Astrocyte (in vitro differentiated cells and primary cell): ENCODE measurements around the gene TM9SF1. TPM values are rescaled to one million over a fixed set of nuclear protein-coding genes. Genes with fewer than 3 reads are reported as not detected.
A peak's percentile ranks its signal among the peaks of the same experiment; 100 is the strongest.

Experiments used
- DNase-seq: peaks from one replicate; pipeline ENCODE4 v3.0.0-alpha.2; 2010; ENCODE audit warnings: low read depth
- FAIRE-seq: peaks from 2 replicates; lab custom pipeline; 2011; peaks lifted over from hg19 to GRCh38; lab: Jason Lieb, UNC
- H2AFZ ChIP-seq: 2 replicates; pipeline ENCODE4 v1.6.0; 2012; ENCODE audit warnings: low read depth, low read length, inconsistent platforms
- H3K27ac ChIP-seq: 2 replicates; pipeline ENCODE4 v1.5.1; 2011; ENCODE audit warnings: low read depth, low read length, inconsistent platforms
- H3K27me3 ChIP-seq: 2 replicates; pipeline ENCODE4 v1.6.0; 2011; ENCODE audit warnings: low read length, inconsistent platforms; ENCODE audit not compliant: insufficient read depth
- H3K36me3 ChIP-seq: 2 replicates; pipeline ENCODE4 v1.5.1; 2011; ENCODE audit warnings: low read length, inconsistent platforms; ENCODE audit not compliant: insufficient read depth
- H3K4me1 ChIP-seq: 2 replicates; pipeline ENCODE4 v1.5.1; 2011; ENCODE audit warnings: low read length, inconsistent platforms; ENCODE audit not compliant: insufficient read depth
- H3K4me2 ChIP-seq: 2 replicates; pipeline ENCODE4 v1.6.0; 2012; ENCODE audit warnings: low read length, inconsistent platforms
- H3K4me3 ChIP-seq: 2 replicates; pipeline ENCODE4 v1.5.1; 2011; ENCODE audit warnings: low read depth, mild to moderate bottlenecking, low read length, inconsistent platforms; ENCODE audit not compliant: insufficient read depth
- H3K79me2 ChIP-seq: 2 replicates; pipeline ENCODE4 v1.6.0; 2012; ENCODE audit warnings: mild to moderate bottlenecking, low read length, inconsistent platforms; ENCODE audit not compliant: insufficient read depth
- H3K9ac ChIP-seq: 2 replicates; pipeline ENCODE4 v1.6.0; 2012; ENCODE audit warnings: mild to moderate bottlenecking, low read length, inconsistent platforms
- H3K9me3 ChIP-seq: 2 replicates; pipeline ENCODE4 v1.5.1; 2012; ENCODE audit warnings: low read depth, mild to moderate bottlenecking, low read length, inconsistent platforms; ENCODE audit not compliant: insufficient read depth
- H4K20me1 ChIP-seq: 2 replicates; pipeline ENCODE4 v1.6.0; 2012; ENCODE audit warnings: low read length, inconsistent platforms; ENCODE audit not compliant: insufficient read depth
- H3K27ac Mint-ChIP-seq: one replicate; pipeline ENCODE4 v1.8.0; 2021; ENCODE audit warnings: mild to moderate bottlenecking, mixed read lengths; ENCODE audit not compliant: unreplicated experiment
- H3K27me3 Mint-ChIP-seq: one replicate; pipeline ENCODE4 v1.8.0; 2021; ENCODE audit warnings: low read depth, mixed read lengths; ENCODE audit not compliant: unreplicated experiment
- H3K36me3 Mint-ChIP-seq: one replicate; pipeline ENCODE4 v1.8.0; 2021; ENCODE audit warnings: low read depth, mixed read lengths; ENCODE audit not compliant: unreplicated experiment
- H3K4me1 Mint-ChIP-seq: one replicate; pipeline ENCODE4 v1.8.0; 2021; ENCODE audit warnings: low read depth, mixed read lengths; ENCODE audit not compliant: unreplicated experiment
- H3K4me3 Mint-ChIP-seq: one replicate; pipeline ENCODE4 v1.8.0; 2021; ENCODE audit warnings: mild to moderate bottlenecking, moderate library complexity, mixed read lengths; ENCODE audit not compliant: unreplicated experiment
- H3K9me3 Mint-ChIP-seq: one replicate; pipeline ENCODE4 v1.8.0; 2021; ENCODE audit warnings: mild to moderate bottlenecking, mixed read lengths; ENCODE audit not compliant: unreplicated experiment
- CTCF ChIP-seq: IDR thresholded peaks from 2 replicates; pipeline ENCODE4 v1.5.1; 2011; ENCODE audit warnings: low read depth, mild to moderate bottlenecking, inconsistent platforms, low read length, moderate library complexity; ENCODE audit not compliant: insufficient read depth
- EZH2 ChIP-seq: IDR thresholded peaks from 2 replicates; pipeline ENCODE4 v1.6.1; 2012; ENCODE audit warnings: mild to moderate bottlenecking, low read length, inconsistent platforms; ENCODE audit not compliant: insufficient read depth
- total RNA-seq: library from RNA; stranded (reverse); gene quantifications from 2 replicates; pipeline ENCODE4 v1.2.1, GENCODE V29; 2021

TM9SF1 gene
- total RNA-seq, 1 donor from 2014 or later = 59.3 TPM

GRCh38 chr14:24196071-24197055 lies 1.1 kb upstream of the TM9SF1 start:
- no peak for FAIRE-seq
- Histone ChIP-seq H3K36me3 (peaks cover 15% of the 10 kb centered on the region), H3K27ac (peak overlapping the region; percentile 97), H3K4me1 (peaks cover 5% of the 10 kb centered on the region), H2AFZ (peak overlapping the region; percentile 93), H3K9ac (peak overlapping the region; percentile 99), H3K4me3 (peak overlapping the region; percentile 69), H3K27me3 (no peaks in the 10 kb centered on the region), H3K79me2 (peaks cover 58% of the 10 kb centered on the region), H3K9me3 (peaks cover 2% of the 10 kb centered on the region), H3K4me2 (peak overlapping the region; percentile 95), H4K20me1 (peaks cover 5% of the 10 kb centered on the region)
- Mint-ChIP-seq H3K36me3 (peaks cover 23% of the 10 kb centered on the region), H3K9me3 (peaks cover 4% of the 10 kb centered on the region), H3K4me1 (peaks cover 16% of the 10 kb centered on the region), H3K27ac (peak overlapping the region; percentile 94), H3K27me3 (no peaks in the 10 kb centered on the region), H3K4me3 (peak overlapping the region; percentile 96)
- DNase-seq = peak; percentile 24
- no peak for TF ChIP-seq CTCF
- no peak for TF ChIP-seq EZH2

- Histone ChIP-seq H3K27me3 (no peaks in the 10 kb centered on the region), H4K20me1 (peaks cover 5% of the 10 kb centered on the region), H3K9me3 (peaks cover under 1% of the 10 kb centered on the region), H3K4me1 (peaks cover 5% of the 10 kb centered on the region), H3K4me3 (peak overlapping the region; percentile 69), H2AFZ (peak overlapping the region; percentile 93), H3K27ac (peak overlapping the region; percentile 97), H3K4me2 (peak overlapping the region; percentile 95), H3K79me2 (peaks cover 64% of the 10 kb centered on the region), H3K36me3 (peaks cover 18% of the 10 kb centered on the region), H3K9ac (peak overlapping the region; percentile 99)
- no peak for DNase-seq
- Mint-ChIP-seq H3K9me3 (peaks cover 4% of the 10 kb centered on the region), H3K27ac (peak overlapping the region; percentile 72), H3K36me3 (peaks cover 19% of the 10 kb centered on the region), H3K27me3 (no peaks in the 10 kb centered on the region), H3K4me3 (peak overlapping the region; percentile 96), H3K4me1 (peaks cover 19% of the 10 kb centered on the region)
- no peak for TF ChIP-seq CTCF
- TF ChIP-seq EZH2 = no peak
- no peak for FAIRE-seq
Measured at GRCh38 chr14:24194873-24195185, 412 bp downstream of the TM9SF1 start.
